ENCODE results near the gene PTX4. TPM values are rescaled to one million over a fixed set of nuclear protein-coding genes. Genes with fewer than 3 reads are reported as not detected.

Gene PTX4
- total RNA-seq, 1 donor from 2014 or later: not detected

DNA sequence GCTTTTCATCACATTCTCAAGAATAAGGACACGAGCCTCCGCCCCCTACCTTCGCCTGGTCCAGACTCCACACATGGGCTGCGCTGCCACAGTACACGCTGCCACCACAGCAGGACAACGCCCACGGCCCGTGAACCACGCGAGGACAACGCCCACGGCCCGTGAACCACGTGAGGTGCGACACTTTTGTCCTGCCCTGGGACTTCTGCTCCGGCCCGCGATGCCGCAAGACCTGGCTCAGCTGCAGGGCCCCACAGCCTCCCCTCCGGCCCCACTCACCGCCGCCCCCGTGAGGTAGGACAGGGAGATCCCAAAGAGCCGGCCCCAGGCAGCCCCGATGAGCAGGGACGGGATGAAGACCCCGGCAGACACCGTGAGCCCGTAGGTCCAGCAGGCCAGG lies 38.5 kb downstream of the PTX4 start:
- peaks cover 0 to 79% of the 10 kb centered on the region in 2 donors for H3K36me3 ChIP-seq
- TF ChIP-seq POLR2A (IDR thresholded peaks at IDR 0.05) (no peak), POLR2AphosphoS5 (IDR thresholded peaks at IDR 0.05; ENCODE audit: insufficient read depth in 1 of 2, low read depth in 1 of 2) (no peak)
- TF ChIP-seq, protein P1, sequence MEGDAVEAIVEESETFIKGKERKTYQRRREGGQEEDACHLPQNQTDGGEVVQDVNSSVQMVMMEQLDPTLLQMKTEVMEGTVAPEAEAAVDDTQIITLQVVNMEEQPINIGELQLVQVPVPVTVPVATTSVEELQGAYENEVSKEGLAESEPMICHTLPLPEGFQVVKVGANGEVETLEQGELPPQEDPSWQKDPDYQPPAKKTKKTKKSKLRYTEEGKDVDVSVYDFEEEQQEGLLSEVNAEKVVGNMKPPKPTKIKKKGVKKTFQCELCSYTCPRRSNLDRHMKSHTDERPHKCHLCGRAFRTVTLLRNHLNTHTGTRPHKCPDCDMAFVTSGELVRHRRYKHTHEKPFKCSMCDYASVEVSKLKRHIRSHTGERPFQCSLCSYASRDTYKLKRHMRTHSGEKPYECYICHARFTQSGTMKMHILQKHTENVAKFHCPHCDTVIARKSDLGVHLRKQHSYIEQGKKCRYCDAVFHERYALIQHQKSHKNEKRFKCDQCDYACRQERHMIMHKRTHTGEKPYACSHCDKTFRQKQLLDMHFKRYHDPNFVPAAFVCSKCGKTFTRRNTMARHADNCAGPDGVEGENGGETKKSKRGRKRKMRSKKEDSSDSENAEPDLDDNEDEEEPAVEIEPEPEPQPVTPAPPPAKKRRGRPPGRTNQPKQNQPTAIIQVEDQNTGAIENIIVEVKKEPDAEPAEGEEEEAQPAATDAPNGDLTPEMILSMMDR (IDR thresholded peaks at IDR 0.05): no peak
- intact Hi-C loops (cut with DNase I): no loop called here

GRCh38 chr16:1449201-1449788 lies 39.4 kb downstream of the PTX4 start:
- intact Hi-C loops (cut with DNase I): no loop called here
- DNase-seq (ENCODE audit: extremely low spot score in 2 of 2): no peak
- no peak overlapping the region for H3K4me3 ChIP-seq
- H3K27ac ChIP-seq: no peak overlapping the region
- no peaks in the 10 kb centered on the region for H3K4me1 ChIP-seq
- H3K36me3 ChIP-seq: peaks cover 0 to 71% of the 10 kb centered on the region in 2 donors
- TF ChIP-seq POLR2A (IDR thresholded peaks at IDR 0.05): no peak
- TF ChIP-seq POLR2AphosphoS5 (IDR thresholded peaks at IDR 0.05; ENCODE audit: insufficient read depth in 1 of 2, low read depth in 1 of 2): no peak
- TF ChIP-seq, protein P1 (IDR thresholded peaks at IDR 0.05): no peak
- no peaks in the 10 kb centered on the region for H3K27me3 ChIP-seq
- H3K9me3 ChIP-seq: no peaks in the 10 kb centered on the region

More for the DNA sequence above, 38.5 kb downstream of the PTX4 start:
- no peaks in the 10 kb centered on the region for H3K4me1 ChIP-seq
- H3K4me3 ChIP-seq: no peak overlapping the region
- DNase-seq (ENCODE audit: extremely low spot score in 2 of 2): no peak
- no peaks in the 10 kb centered on the region for H3K27me3 ChIP-seq
- H3K9me3 ChIP-seq: no peaks in the 10 kb centered on the region
- no peak overlapping the region for H3K27ac ChIP-seq

DNA sequence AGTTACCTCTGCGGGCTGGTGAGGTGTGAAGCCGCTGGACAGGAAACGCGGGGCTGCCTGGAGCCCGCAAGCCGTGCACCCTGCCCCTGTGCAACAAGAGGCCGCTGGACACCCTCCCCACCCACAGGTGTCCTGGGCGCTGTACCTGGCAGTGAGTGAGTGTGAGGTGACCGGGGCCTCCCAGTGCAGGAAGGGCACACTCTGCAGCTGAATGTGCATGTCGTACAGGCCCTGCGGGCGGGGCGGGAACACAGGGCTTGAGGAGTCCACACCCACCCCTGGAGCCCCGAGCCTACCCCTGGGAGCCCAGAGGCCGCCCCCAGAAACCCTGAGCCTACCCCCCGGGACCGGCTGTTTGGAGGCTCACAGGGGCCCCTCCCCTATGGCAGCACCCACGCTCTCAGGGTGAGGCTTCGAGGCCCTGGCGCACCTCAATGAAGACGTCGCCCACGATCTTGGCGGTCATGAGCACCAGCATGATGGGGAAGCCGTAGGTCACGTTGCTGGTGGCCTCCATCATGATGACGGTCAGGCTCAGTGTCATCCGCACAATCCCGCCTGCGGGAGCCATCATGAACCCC lies 40.1 kb downstream of the PTX4 start:
- Histone ChIP-seq H3K4me1 (no peaks in the 10 kb centered on the region), H3K36me3 (peaks cover 0 to 64% of the 10 kb centered on the region in 2 donors), H3K9me3 (no peaks in the 10 kb centered on the region), H3K27ac (no peak overlapping the region), H3K27me3 (no peaks in the 10 kb centered on the region), H3K4me3 (no peak overlapping the region)
- TF ChIP-seq, protein P1 (IDR thresholded peaks at IDR 0.05): no peak
- no peak for TF ChIP-seq POLR2A (IDR thresholded peaks at IDR 0.05)
- TF ChIP-seq POLR2AphosphoS5 (IDR thresholded peaks at IDR 0.05; ENCODE audit: insufficient read depth in 1 of 2, low read depth in 1 of 2): no peak
- intact Hi-C loops (cut with DNase I): no loop called here
- no peak for DNase-seq (ENCODE audit: extremely low spot score in 2 of 2)

DNA sequence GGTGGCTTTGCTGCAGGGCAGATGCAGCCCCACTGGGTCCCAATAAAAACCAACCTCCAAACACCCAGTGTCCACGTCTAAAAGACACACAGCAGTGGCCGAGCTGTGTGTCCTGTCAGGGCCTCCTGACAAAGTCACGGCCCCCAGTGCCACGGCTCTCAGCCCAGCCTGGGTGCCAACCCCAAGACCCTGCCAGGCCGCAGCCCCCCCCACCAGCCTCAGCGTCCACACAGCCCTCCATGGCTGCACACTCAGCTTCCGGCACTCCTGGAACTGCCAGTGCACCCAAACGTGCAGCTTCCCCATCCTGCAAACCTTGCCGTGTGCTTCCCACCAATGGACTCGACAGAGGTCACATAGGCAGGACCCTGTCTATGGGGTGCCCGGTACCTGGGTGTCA lies 40.8 kb downstream of the PTX4 start:
- Histone ChIP-seq H3K27me3 (no peaks in the 10 kb centered on the region), H3K4me3 (no peak overlapping the region), H3K27ac (no peak overlapping the region), H3K4me1 (no peaks in the 10 kb centered on the region), H3K36me3 (peaks cover 0 to 59% of the 10 kb centered on the region in 2 donors), H3K9me3 (no peaks in the 10 kb centered on the region)
- no peak for DNase-seq (ENCODE audit: extremely low spot score in 2 of 2)
- no peak for TF ChIP-seq POLR2AphosphoS5 (IDR thresholded peaks at IDR 0.05; ENCODE audit: insufficient read depth in 1 of 2, low read depth in 1 of 2)
- TF ChIP-seq POLR2A (IDR thresholded peaks at IDR 0.05): no peak
- TF ChIP-seq, protein P1 (IDR thresholded peaks at IDR 0.05): no peak
- intact Hi-C loops (cut with DNase I): no loop called here
